ENCODE results near the gene PXDN. TPM values are rescaled to one million over a fixed set of nuclear protein-coding genes. Genes with fewer than 3 reads are reported as not detected.

Gene PXDN
- total RNA-seq, 2 experiments from 2014 or later, result 2.0 to 3.1 TPM

DNA sequence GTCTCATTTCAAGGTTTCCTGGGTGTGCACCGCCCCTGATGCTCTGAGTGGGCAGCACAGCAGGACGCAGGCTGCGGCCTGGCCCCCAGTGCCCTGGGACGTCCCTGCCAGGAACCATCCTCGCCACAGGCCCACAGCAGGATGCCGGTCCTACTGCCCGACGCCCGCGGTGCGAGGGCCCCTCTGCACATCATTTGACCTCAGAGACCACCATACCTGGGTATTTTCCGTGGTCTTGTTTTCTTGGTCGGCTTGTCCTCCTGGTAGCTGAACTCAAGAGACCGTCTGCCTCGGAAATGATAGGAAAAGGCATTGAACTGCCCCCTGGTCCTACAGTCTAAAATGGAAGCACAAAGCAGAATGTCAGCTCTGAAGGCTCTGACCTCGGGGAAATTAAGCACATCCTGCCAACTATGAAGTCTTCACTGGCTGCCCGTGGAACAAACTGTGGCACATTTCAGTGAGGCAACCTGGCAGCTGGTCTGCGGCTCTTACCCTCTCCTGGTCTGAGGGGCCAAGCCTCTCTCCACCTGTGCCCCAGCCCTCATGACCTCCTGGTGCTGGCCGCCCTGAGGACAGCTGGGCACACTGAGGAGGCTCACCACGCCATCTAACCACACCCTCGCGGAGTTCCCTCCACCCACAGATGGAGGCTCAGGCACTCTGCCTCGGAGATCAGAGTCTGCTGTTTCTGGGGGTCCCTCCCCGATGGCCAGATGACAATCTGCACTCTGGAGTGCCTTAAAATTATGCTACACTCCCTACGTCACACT is 105.0 kb downstream of the PXDN start:
- ATAC-seq (no peak), DNase-seq (no peak)
- no peaks in the 10 kb centered on the region for H3K27me3 Mint-ChIP-seq
- H3K9me3 Mint-ChIP-seq (ENCODE audit: low read depth), result no peaks in the 10 kb centered on the region
- no peaks in the 10 kb centered on the region for H3K36me3 Mint-ChIP-seq
- H3K4me3 Mint-ChIP-seq, result no peak overlapping the region
- H3K4me1 Mint-ChIP-seq, result no peaks in the 10 kb centered on the region
- H3K27ac Mint-ChIP-seq, result no peak overlapping the region
- CTCF ChIA-PET, result no interaction called here

DNA sequence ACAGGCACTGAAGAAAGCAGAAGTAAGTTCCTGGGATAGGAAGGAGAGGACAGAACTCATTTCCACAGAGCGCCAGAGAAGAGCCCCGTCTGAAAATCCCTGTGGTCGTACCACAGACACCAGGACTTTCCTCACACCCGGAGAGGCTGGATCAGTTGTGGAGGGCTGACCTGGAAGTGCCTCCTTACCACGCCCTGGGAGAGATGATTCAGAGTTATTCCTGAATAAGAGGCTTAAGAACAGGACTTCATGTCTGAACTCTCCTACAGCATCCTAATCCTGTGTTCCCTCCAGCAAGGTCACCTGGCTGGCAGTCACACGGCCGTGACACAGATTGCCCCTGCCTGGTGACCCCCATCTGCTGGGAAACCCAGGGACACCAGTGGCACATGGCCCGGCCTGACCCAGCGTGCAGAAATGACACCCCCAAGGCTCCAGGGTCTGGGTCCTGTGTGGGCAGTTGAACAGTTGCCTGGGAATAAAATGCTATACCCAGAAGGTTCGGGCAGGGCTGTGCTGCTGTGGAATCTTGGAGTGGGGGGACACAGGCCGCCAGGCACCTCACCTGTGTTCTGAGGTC is 105.9 kb downstream of the PXDN start:
- Mint-ChIP-seq H3K9me3 (ENCODE audit: low read depth) (no peaks in the 10 kb centered on the region), H3K27me3 (no peaks in the 10 kb centered on the region), H3K4me3 (no peak overlapping the region), H3K4me1 (no peaks in the 10 kb centered on the region), H3K27ac (no peak overlapping the region), H3K36me3 (no peaks in the 10 kb centered on the region)
- ATAC-seq, result no peak
- no peak for DNase-seq
- CTCF ChIA-PET, result no interaction called here

DNA sequence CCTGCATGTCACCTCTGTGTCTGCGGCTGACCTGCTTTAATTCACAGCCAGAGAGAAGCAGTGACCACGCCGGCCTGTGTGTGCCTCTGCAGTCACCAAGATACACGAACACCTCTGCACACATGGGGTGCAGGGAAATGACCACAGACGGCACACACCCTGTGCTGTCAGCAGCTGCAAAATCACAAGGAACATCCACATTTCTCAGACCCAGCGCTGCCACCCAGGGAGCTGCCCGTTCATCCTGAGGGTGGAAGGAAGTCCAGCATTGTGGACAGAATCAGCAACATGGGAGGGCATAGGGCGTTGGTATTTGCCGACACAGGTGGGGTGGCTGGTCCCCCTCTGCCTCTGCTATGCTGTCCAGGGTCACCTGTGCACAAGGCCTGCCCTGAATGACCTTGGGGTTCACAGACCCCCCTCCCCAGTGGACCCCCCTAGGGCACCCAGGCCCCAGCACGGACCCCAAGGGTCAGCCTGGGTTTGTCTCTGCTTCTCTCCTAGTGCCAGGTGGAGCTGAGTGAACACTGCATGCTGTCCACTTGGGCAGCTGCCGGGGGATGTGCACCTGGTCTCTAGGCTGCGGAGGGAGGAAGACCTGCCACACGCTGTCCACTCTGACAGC is 107.4 kb downstream of the PXDN start:
- Mint-ChIP-seq H3K4me3 (no peak overlapping the region), H3K36me3 (no peaks in the 10 kb centered on the region), H3K27ac (no peak overlapping the region), H3K4me1 (no peaks in the 10 kb centered on the region), H3K9me3 (ENCODE audit: low read depth) (no peaks in the 10 kb centered on the region), H3K27me3 (no peaks in the 10 kb centered on the region)
- no peak for DNase-seq
- CTCF ChIA-PET, result no interaction called here
- ATAC-seq, result no peak

DNA sequence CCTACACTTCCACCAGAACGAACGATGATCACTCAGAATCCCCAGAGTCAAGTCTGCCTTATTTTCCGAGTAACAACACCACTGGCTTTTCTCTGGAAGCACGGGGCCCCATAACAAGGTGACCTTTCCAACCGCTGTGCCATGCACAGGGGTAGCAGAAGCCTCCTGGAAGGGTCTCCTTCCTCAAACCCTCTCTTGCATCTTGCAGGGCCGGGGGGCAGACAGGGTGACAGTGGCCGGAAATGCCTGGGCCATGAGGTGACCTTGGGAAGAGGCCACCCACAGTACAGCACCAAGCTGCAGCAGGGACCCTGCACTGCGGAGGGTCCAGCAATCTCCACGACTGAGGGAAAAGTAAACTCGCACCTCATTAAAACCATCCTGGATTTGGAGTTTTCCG is 108.5 kb downstream of the PXDN start:
- CTCF ChIA-PET, result no interaction called here

DNA sequence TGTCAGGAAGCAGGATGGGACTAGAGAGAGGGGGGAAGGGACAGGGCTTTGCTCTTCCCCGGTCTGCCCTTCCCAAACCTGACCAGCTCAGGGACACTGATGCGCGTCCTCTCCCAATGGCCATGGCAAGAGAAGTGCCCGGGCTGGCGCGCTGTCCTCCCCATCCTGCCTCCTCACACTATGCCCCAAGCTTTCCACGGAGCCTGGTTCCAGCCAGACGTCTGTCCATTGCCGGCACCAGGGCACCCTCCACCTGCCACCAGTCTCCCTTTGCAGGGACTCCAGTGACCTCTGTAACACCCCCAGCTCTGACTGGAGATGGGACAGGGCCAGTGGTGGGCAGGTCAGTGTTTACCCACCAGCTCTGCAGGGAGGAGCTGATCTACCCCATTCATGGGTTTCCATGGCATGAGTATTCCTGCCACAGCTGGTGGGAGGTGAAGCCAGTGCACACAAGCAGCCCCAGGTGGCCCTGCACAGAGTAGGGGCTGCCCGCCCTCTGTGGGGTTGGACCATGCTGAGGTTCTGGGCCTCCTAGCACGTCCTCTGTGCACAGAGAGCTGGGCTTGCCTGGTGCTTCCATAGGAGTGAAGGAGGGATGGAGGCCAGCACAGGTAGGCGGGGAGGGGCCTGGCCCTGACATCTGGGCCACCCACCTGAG is 109.5 kb downstream of the PXDN start:
- no peak overlapping the region for H3K27ac Mint-ChIP-seq
- H3K9me3 Mint-ChIP-seq (ENCODE audit: low read depth), result no peaks in the 10 kb centered on the region
- no peak overlapping the region for H3K4me3 Mint-ChIP-seq
- ATAC-seq (no peak), DNase-seq (no peak)
- CTCF ChIA-PET, result no interaction called here
- no peaks in the 10 kb centered on the region for H3K27me3 Mint-ChIP-seq
- H3K4me1 Mint-ChIP-seq, result no peaks in the 10 kb centered on the region
- no peaks in the 10 kb centered on the region for H3K36me3 Mint-ChIP-seq

More for the DNA sequence above, 108.5 kb downstream of the PXDN start:
- H3K27ac Mint-ChIP-seq, result no peak overlapping the region
- no peak overlapping the region for H3K4me3 Mint-ChIP-seq
- no peaks in the 10 kb centered on the region for H3K9me3 Mint-ChIP-seq (ENCODE audit: low read depth)
- DNase-seq, result no peak
- no peak for ATAC-seq
- H3K4me1 Mint-ChIP-seq, result no peaks in the 10 kb centered on the region
- no peaks in the 10 kb centered on the region for H3K27me3 Mint-ChIP-seq
- H3K36me3 Mint-ChIP-seq, result no peaks in the 10 kb centered on the region

DNA sequence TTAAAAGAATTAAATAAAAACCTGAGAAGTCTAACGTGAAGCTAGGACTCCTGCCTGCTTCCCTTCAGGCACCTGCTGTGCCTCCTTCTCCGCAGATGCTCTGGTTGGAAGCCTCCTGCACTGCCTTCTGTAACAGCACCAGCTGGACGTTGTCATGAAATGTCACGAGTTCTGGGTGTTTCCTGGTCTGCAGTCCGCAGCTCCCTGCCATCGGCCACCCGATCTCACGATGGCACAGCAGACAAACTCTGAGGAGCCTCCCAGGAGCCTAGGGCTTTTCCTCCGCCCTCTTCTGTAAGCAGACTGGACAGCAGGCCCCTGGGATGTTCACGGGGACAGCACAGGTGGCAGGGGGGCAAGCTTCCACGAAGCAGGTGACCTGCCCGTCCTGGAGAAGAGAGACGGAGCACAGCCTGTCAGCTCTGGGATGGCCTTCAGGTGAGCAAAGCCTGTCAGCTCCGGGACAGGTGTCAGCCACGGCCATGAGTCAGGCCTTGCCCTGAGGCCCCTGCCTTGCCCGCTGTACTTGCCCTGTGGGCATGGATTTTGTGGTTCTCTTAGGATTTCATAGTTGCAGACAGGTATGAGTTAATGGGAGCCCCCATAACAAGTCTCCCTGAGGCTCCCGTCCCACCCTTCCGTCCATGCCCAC is 110.3 kb downstream of the PXDN start:
- Mint-ChIP-seq H3K4me3 (no peak overlapping the region), H3K27me3 (no peaks in the 10 kb centered on the region), H3K36me3 (no peaks in the 10 kb centered on the region), H3K27ac (no peak overlapping the region), H3K4me1 (no peaks in the 10 kb centered on the region), H3K9me3 (ENCODE audit: low read depth) (no peaks in the 10 kb centered on the region)
- no peak for ATAC-seq
- CTCF ChIA-PET, result interaction anchor here (0.9 kb wide), 1 partner anchor 434 kb away, joined by 3 read pairs; no protein-coding TSS in a partner anchor
- no peak for DNase-seq

DNA sequence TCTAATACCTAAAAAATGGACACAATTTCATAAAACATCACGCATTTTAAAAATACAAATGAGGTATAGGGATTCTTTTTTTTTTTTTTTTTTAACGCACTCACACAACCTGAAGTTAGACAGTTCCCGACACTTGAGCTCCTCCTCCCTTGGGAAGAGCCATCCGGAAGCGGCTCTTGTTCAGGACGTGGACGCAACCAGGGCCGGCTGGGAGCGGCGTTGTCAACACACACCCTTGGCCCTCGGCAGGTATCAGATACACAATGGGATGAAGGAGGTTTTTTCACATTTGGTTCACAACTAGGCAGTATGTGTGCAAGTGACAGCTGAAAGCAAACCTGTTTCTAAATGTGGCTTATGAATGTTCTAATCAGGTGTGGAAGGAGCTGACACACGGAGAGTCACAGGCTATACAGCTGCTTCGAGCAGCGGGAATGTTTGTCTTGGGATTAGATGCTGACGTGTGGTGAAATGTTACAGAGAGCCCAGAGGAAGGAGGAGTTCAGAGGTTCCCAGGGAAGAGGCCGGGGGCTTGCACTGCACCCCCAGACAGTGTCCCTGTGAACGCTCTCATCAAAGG is 111.1 kb downstream of the PXDN start:
- no peaks in the 10 kb centered on the region for H3K4me1 Mint-ChIP-seq
- no peaks in the 10 kb centered on the region for H3K27me3 Mint-ChIP-seq
- no peak overlapping the region for H3K27ac Mint-ChIP-seq
- no peaks in the 10 kb centered on the region for H3K9me3 Mint-ChIP-seq (ENCODE audit: low read depth)
- H3K36me3 Mint-ChIP-seq, result no peaks in the 10 kb centered on the region
- CTCF ChIA-PET, result interaction anchor here (0.9 kb wide), 1 partner anchor 434 kb away, joined by 3 read pairs; no protein-coding TSS in a partner anchor
- no peak overlapping the region for H3K4me3 Mint-ChIP-seq
- ATAC-seq (no peak), DNase-seq (no peak)

DNA sequence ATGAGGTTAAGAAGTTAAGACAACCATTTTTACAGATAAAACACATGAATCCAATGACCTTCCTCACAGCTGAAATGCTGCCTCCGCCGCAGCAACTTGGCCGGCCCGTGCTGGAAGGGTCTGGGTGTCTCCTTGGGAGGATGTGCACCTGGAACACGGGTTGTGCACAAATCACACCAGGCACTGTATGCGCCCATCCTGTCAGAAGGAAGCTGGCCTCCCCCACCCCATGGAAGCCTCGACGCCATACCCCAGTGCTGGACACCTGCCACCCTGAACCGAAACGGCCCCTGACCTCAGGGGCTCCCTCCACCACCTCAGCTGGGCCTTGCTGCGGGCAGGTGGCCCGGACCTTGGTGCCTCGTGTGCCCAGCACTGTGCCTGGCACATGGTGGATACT is 111.8 kb downstream of the PXDN start:
- no peaks in the 10 kb centered on the region for H3K9me3 Mint-ChIP-seq (ENCODE audit: low read depth)
- ATAC-seq, result no peak
- H3K36me3 Mint-ChIP-seq, result no peaks in the 10 kb centered on the region
- H3K27me3 Mint-ChIP-seq, result no peaks in the 10 kb centered on the region
- H3K4me1 Mint-ChIP-seq, result no peaks in the 10 kb centered on the region
- H3K4me3 Mint-ChIP-seq, result no peak overlapping the region
- no peak for DNase-seq
- H3K27ac Mint-ChIP-seq, result no peak overlapping the region
- CTCF ChIA-PET, result no interaction called here

DNA sequence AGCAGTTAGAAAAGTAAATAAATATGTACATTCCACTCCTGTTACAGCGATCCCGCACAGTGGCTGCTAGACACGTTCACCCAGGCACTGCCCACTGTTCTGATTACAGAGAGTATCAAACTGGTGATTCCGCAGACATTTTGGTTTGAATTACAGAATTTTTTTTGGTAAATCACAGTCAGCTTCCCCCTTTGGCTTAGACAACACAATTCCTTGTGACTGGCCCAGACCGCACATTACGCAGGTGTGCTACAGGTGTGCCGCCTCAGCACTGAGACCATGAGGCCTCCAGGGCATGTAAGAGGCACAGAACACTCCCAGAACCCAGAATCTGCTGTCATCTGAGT is 112.3 kb downstream of the PXDN start:
- H3K9me3 Mint-ChIP-seq (ENCODE audit: low read depth), result no peaks in the 10 kb centered on the region
- no peaks in the 10 kb centered on the region for H3K4me1 Mint-ChIP-seq
- no peak overlapping the region for H3K27ac Mint-ChIP-seq
- DNase-seq, result no peak
- H3K36me3 Mint-ChIP-seq, result no peaks in the 10 kb centered on the region
- CTCF ChIA-PET, result no interaction called here
- ATAC-seq, result no peak
- H3K4me3 Mint-ChIP-seq, result no peak overlapping the region
- no peaks in the 10 kb centered on the region for H3K27me3 Mint-ChIP-seq

DNA sequence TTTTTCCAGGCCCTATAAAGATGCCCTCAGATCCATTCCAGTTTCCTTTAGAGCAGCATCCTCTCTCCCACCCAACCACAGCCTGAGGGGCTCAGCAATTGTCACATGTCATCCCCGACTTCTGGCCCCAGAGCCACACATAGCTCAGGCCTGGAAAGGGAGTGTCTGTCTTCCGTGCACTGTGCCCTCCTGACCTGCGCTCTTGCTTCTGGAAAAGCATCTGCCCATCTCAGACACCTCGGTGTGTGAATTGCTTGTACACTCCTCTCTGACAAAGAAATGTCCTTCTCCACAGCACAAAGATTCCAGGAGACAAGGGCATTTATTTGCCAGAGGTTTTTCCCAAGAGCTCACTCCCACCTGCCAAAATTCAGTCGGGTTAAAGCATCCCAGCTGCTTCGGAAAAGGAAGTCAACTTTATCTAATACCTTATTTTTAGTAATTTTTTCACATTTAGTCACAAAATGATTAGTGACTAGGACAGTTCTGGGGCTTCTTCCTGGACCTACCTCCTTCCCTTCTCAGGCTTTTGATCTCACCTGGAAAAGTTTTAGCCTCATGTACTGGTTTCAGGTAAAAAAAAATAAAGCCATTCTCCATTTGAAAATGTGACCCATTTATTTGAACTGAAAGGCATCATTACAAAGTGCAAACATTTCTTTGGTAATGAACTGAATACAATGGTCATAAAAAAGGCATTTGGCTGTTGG is 112.9 kb downstream of the PXDN start:
- no peak overlapping the region for H3K27ac Mint-ChIP-seq
- no peaks in the 10 kb centered on the region for H3K4me1 Mint-ChIP-seq
- no peak for ATAC-seq
- no peaks in the 10 kb centered on the region for H3K36me3 Mint-ChIP-seq
- no peaks in the 10 kb centered on the region for H3K27me3 Mint-ChIP-seq
- no peak for DNase-seq
- no peaks in the 10 kb centered on the region for H3K9me3 Mint-ChIP-seq (ENCODE audit: low read depth)
- H3K4me3 Mint-ChIP-seq, result no peak overlapping the region
- CTCF ChIA-PET, result no interaction called here

DNA sequence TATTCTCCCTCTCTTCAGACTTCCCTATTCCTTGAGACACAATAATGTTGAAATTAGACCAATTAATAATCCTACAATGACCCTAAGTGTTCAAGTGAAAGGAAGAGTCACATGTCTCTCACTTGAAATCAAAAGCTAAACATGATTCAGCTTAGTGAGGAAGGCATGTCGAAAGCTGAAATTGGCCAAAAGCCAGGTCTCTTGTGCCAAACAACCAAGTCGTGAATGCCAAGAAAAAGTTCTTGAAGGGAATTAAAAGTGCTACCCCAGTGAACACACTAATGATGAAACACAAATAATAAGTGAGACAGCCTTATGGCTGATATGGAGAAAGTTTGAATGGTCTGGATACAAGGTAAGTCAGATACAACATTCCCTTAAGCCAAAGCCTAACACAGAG is 115.4 kb downstream of the PXDN start:
- no peaks in the 10 kb centered on the region for H3K36me3 Mint-ChIP-seq
- no peak overlapping the region for H3K27ac Mint-ChIP-seq
- no peaks in the 10 kb centered on the region for H3K4me1 Mint-ChIP-seq
- no peaks in the 10 kb centered on the region for H3K9me3 Mint-ChIP-seq (ENCODE audit: low read depth)
- no peak for ATAC-seq
- no peak overlapping the region for H3K4me3 Mint-ChIP-seq
- CTCF ChIA-PET, result no interaction called here
- no peak for DNase-seq
- H3K27me3 Mint-ChIP-seq, result no peaks in the 10 kb centered on the region

DNA sequence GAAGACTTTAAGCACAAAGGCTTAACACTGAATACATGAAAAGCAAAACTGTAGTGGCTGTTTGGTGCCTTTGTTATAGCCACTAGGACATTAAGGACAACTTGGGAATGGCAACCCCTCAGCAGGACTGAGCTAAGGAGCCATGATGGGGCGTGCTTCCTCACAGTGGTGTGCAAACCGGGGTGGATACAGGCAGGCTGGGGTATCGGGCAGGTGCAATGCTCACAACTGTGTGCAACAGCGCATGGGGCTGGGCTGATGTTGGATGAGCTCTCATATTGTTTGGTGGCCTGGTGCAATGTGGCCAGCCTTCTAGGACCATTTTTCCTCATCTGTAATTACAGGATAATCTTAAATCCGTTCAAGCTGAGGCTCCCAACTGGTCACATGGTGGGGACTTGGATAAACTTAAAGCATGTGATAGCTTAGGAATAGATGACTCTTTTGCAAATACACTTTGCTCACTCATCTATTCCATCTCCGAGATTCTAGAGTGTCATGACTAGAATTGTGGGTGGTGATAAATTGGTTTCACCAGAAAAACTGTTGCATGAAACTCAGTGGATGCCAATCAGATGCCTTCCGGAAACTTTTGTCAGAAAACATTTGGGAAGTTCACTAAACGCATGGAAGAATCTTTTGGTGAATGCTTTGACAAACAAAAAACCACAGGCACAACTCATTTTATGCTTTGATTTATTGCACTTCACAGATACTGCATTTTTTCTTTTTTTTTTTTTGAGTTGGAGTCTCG is 116.5 kb downstream of the PXDN start:
- Mint-ChIP-seq H3K4me3 (no peak overlapping the region), H3K36me3 (no peaks in the 10 kb centered on the region), H3K9me3 (ENCODE audit: low read depth) (no peaks in the 10 kb centered on the region), H3K27me3 (no peaks in the 10 kb centered on the region), H3K27ac (no peak overlapping the region), H3K4me1 (no peaks in the 10 kb centered on the region)
- no peak for DNase-seq
- no peak for ATAC-seq
- CTCF ChIA-PET, result no interaction called here
